OCI-LY7 (cell line): ENCODE results near the gene CISTR. TPM values are rescaled to one million over a fixed set of nuclear protein-coding genes. Genes with fewer than 3 reads are reported as not detected.

Source experiments
- BruUV-seq: library from RNA; stranded (reverse); fragments of 400-500 nt; replicated peaks from 2 replicates; lab custom pipeline; 2021; lab: Mats Ljungman, UMichigan
- CTCF ChIA-PET: fragments of 300-600 bp; sonication (Branson Sonifier 250); formaldehyde crosslinking; loops from one replicate; lab custom pipeline; 2022; ENCODE audit warnings: antibody characterized with exemption; ENCODE audit not compliant: unreplicated experiment; lab: Charles Lee
- POLR2A ChIA-PET: fragments of 300-600 bp; sonication (Branson Sonifier 250); formaldehyde crosslinking; loops from one replicate; lab custom pipeline; 2022; ENCODE audit warnings: antibody characterized with exemption; lab: Charles Lee
- DNase-seq: peaks from one replicate; pipeline ENCODE4 v3.0.0-alpha.2; 2015; ENCODE audit warnings: low spot score
- H2AFZ ChIP-seq: fragments of 200-600 bp; sonication (generic), shearing (Covaris generic); 2 replicates; pipeline ENCODE4 v1.6.1; 2014; ENCODE audit warnings: mild to moderate bottlenecking, antibody characterized with exemption, low read length, moderate library complexity
- H3K27ac ChIP-seq: fragments of 200-600 bp; sonication (generic); 2 replicates; pipeline ENCODE4 v1.5.1; 2014; ENCODE audit warnings: mixed run types, low read depth, mild to moderate bottlenecking, moderate library complexity, low read length, inconsistent platforms; ENCODE audit not compliant: poor library complexity, severe bottlenecking
- H3K36me3 ChIP-seq: fragments of 200-600 bp; sonication (generic); 2 replicates; pipeline ENCODE4 v1.6.1; 2014; ENCODE audit warnings: mild to moderate bottlenecking, antibody characterized with exemption, low read length, moderate library complexity, mixed read lengths; ENCODE audit not compliant: insufficient read depth
- H3K4me1 ChIP-seq: fragments of 200-600 bp; sonication (generic); 2 replicates; pipeline ENCODE4 v1.5.1; 2014; ENCODE audit warnings: mild to moderate bottlenecking, low read length; ENCODE audit not compliant: insufficient read depth, poor library complexity, severe bottlenecking
- H3K4me2 ChIP-seq: fragments of 200-600 bp; sonication (generic); 2 replicates; pipeline ENCODE4 v1.6.1; 2014; ENCODE audit warnings: mild to moderate bottlenecking, low read length
- H3K4me3 ChIP-seq: fragments of 200-600 bp; sonication (generic); 2 replicates; pipeline ENCODE4 v1.5.1; 2014; ENCODE audit warnings: mild to moderate bottlenecking, low read depth, low read length; ENCODE audit not compliant: poor library complexity, severe bottlenecking
- H3K79me2 ChIP-seq: fragments of 200-600 bp; sonication (generic); 2 replicates; pipeline ENCODE4 v1.6.1; 2016; ENCODE audit warnings: low read depth, mild to moderate bottlenecking, low read length, moderate library complexity, mixed read lengths; ENCODE audit not compliant: insufficient read depth
- H3K9me2 ChIP-seq: fragments of 200-600 bp; sonication (generic); 2 replicates; pipeline ENCODE4 v1.6.1; 2016; ENCODE audit warnings: mild to moderate bottlenecking, low read length, mixed read lengths; ENCODE audit not compliant: insufficient read depth
- H3K9me3 ChIP-seq: fragments of 200-600 bp; sonication (generic); 2 replicates; pipeline ENCODE4 v1.6.1; 2014; ENCODE audit warnings: mild to moderate bottlenecking, mixed run types, low read length, mixed read lengths
- H4K20me1 ChIP-seq: fragments of 200-600 bp; sonication (generic); 2 replicates; pipeline ENCODE4 v1.6.1; 2014; ENCODE audit warnings: mild to moderate bottlenecking, antibody characterized with exemption, low read length, moderate library complexity, mixed read lengths; ENCODE audit not compliant: insufficient read depth
- EZH2phosphoT487 ChIP-seq: fragments of 200-600 bp; sonication (generic); IDR thresholded peaks from 2 replicates; pipeline ENCODE4 v1.6.1; 2018; ENCODE audit warnings: low read depth, borderline replicate concordance, mild to moderate bottlenecking, mixed run types, antibody characterized with exemption, low read length, moderate library complexity, mixed read lengths
- intact Hi-C: fragments of 100-400 bp; cut with micrococcal nuclease; formaldehyde crosslinking; loops from one replicate; pipeline ENCODE4 v1.10.0; 2022; ENCODE audit not compliant: unreplicated experiment
- total RNA-seq, 2 experiments: library from RNA; depleted of rRNA in 1 of 2; stranded (reverse); fragments of >200 nt in 1 of 2; shearing (Covaris generic) in 1 of 2; gene quantifications; 2 replicates each; pipeline ENCODE4 v1.2.3, GENCODE V29; 2014 to 2022
- TF ChIP-seq, protein P1 (sequence below): fragments of 200-600 bp; sonication (generic); conservative IDR thresholded peaks from 2 replicates; pipeline ENCODE4 v1.5.1; 2014; ENCODE audit warnings: mild to moderate bottlenecking, antibody characterized with exemption, low read length, moderate library complexity, mixed read lengths

CISTR gene
- total RNA-seq, 2 experiments from 2014 or later = 0.76 to 1.3 TPM

GRCh38 chr12:53777412-53777811, 25.6 kb upstream of the CISTR start:
- H3K9me2 ChIP-seq = no peaks in the 10 kb centered on the region
- H3K4me3 ChIP-seq = no peak overlapping the region
- DNase-seq = no peak
- CTCF ChIA-PET = no interaction called here
- BruUV-seq = no TSS peak
- H4K20me1 ChIP-seq = no peaks in the 10 kb centered on the region
- no peaks in the 10 kb centered on the region for H3K79me2 ChIP-seq
- no peak for TF ChIP-seq EZH2phosphoT487
- TF ChIP-seq, protein P1, sequence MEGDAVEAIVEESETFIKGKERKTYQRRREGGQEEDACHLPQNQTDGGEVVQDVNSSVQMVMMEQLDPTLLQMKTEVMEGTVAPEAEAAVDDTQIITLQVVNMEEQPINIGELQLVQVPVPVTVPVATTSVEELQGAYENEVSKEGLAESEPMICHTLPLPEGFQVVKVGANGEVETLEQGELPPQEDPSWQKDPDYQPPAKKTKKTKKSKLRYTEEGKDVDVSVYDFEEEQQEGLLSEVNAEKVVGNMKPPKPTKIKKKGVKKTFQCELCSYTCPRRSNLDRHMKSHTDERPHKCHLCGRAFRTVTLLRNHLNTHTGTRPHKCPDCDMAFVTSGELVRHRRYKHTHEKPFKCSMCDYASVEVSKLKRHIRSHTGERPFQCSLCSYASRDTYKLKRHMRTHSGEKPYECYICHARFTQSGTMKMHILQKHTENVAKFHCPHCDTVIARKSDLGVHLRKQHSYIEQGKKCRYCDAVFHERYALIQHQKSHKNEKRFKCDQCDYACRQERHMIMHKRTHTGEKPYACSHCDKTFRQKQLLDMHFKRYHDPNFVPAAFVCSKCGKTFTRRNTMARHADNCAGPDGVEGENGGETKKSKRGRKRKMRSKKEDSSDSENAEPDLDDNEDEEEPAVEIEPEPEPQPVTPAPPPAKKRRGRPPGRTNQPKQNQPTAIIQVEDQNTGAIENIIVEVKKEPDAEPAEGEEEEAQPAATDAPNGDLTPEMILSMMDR = no peak
- H3K9me3 ChIP-seq = no peaks in the 10 kb centered on the region
- H2AFZ ChIP-seq = no peak overlapping the region
- no peak overlapping the region for H3K4me2 ChIP-seq
- H3K36me3 ChIP-seq = peaks cover 21% of the 10 kb centered on the region
- POLR2A ChIA-PET = no interaction called here
- intact Hi-C loops = no loop called here
- peaks cover 3% of the 10 kb centered on the region for H3K4me1 ChIP-seq
- no peak overlapping the region for H3K27ac ChIP-seq

GRCh38 chr12:53776872-53777271, 25.1 kb upstream of the CISTR start:
- intact Hi-C loops = no loop called here
- POLR2A ChIA-PET = no interaction called here
- H3K4me2 ChIP-seq = no peak overlapping the region
- H3K4me1 ChIP-seq = peaks cover 3% of the 10 kb centered on the region
- BruUV-seq = no TSS peak
- no peaks in the 10 kb centered on the region for H4K20me1 ChIP-seq
- no peak overlapping the region for H2AFZ ChIP-seq
- no peaks in the 10 kb centered on the region for H3K9me3 ChIP-seq
- H3K9me2 ChIP-seq = no peaks in the 10 kb centered on the region
- no peak for DNase-seq
- CTCF ChIA-PET = no interaction called here
- H3K27ac ChIP-seq = no peak overlapping the region
- TF ChIP-seq EZH2phosphoT487 = no peak
- TF ChIP-seq, protein P1 = no peak
- H3K79me2 ChIP-seq = no peaks in the 10 kb centered on the region
- H3K4me3 ChIP-seq = no peak overlapping the region
- H3K36me3 ChIP-seq = peaks cover 20% of the 10 kb centered on the region

DNA sequence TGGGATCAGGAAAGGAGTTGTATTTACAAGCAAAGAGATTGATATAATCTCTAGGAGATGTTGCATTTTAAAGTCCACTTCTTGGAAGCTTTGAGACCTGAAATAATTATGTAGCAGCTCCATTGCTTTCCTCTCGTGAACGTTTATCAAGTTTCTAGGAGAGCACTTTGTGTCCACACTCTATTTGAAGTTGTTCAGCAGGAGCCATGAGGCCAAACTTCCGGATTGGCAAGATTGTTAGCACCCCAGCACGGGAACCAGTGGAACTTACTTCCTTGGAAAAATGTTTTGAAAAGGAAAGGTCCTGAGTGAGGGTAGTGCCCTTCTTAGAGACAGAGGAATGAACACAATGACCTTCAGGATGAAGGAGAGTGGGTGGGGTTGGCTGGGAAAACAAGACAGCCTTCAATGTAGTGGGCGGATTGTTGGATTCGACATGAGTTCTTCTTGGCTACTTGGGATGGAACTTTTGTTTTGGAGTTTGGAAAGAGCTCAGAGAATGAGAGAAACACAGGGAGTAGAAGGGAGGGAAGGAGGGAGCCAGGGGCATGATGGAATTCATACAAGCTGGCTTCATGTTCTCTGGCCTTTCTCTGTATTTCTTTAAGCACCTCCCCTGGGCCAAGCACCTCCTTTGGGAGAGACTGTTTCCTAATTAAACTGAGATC, 23.8 kb upstream of the CISTR start:
- Histone ChIP-seq H3K36me3 (peaks cover 17% of the 10 kb centered on the region), H3K9me2 (no peaks in the 10 kb centered on the region), H4K20me1 (no peaks in the 10 kb centered on the region), H3K4me3 (no peak overlapping the region), H3K27ac (no peak overlapping the region), H3K4me1 (peaks cover 3% of the 10 kb centered on the region), H3K4me2 (no peak overlapping the region), H2AFZ (no peak overlapping the region), H3K79me2 (no peaks in the 10 kb centered on the region), H3K9me3 (no peaks in the 10 kb centered on the region)
- intact Hi-C loops = no loop called here
- ChIA-PET POLR2A (interaction anchor here (0.8 kb wide), 1 partner anchor 38 kb away, joined by 8 read pairs; no protein-coding TSS in a partner anchor), CTCF (no interaction called here)
- TF ChIP-seq, protein P1 = no peak
- TF ChIP-seq EZH2phosphoT487 = no peak
- DNase-seq = no peak
- BruUV-seq = no TSS peak
